OCI-M1 (cell line): Measurements from ENCODE around the gene SORL1.

Experiments
- DNase-seq: peaks from one replicate; lab custom pipeline; 2025; lab: John Stamatoyannopoulos, UW

Gene SORL1

GRCh38 chr11:121426476-121427399 is 25.4 kb upstream of the SORL1 start:
- no peak for DNase-seq

DNA sequence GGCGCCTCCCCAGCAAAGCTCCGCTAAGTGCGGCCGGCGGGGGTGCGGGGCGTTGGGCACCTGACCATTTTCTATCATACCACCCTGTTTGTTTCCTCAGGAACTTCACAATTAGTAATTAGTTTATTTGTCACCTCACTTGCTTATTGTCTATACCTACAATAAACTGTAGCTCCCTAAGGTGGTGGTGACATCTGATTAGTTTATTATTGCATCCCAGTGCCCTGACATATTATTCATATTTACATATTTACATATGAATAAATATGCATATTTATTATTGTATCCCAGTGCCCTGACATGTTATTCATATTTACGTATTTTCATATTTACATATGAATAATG is 24.7 kb upstream of the SORL1 start:
- DNase-seq = no peak

DNA sequence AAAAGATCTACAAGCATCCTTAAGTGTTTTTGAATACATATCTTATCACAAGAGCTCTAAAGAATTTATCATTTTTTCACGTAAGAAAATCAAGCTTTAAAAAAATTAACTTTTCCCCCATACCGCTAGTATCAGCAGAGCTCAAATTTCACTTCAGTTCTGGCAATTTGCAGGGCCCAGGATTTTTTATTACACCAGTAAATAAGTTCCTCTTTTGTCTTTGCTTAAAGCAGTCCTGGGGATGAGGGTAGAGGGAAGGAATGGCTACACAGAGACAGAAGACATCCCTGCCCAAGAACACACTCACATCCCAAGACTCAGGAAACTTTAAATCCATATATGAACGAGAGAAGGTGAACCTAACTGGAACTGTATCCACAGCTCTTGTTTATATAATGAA is 22.6 kb upstream of the SORL1 start:
- DNase-seq = peak; percentile 29

DNA sequence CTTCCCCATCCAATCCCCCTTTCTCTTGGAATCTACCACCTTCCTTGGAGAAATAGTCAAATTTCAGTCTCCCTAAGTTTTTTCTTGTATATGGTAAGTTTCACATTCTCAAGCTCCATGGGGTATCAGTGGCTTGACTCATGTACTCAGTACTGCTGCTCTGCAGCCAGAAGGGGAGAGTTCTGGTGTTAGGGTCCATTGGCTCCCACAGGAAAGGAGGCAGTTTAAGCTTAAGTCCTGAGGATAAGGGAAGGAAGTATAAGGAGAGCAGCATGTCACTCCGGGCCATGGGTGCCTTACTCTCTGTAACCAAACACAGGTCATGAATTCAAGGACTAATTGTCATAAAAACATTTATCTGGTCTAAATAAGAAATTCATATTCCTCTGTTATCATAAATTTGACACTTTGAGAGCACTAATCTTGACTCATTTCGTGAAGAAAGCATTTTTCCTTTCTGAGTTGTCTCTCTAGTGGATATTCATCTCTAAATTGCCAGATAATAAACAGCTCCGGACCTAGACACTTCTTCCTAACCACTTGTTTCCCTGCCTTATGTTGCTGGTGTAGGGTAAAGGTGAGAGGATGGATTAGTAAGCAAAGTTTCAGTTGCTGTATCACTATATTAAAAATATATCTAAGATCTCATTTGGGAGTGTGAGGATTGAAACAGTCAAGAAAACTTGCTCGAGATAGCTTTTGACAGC is 20.1 kb upstream of the SORL1 start:
- no peak for DNase-seq

- no peak for DNase-seq
Observed at GRCh38 chr11:121435132-121435531, 17.0 kb upstream of the SORL1 start.

GRCh38 chr11:121435551-121436511 is 16.3 kb upstream of the SORL1 start:
- no peak for DNase-seq

DNA sequence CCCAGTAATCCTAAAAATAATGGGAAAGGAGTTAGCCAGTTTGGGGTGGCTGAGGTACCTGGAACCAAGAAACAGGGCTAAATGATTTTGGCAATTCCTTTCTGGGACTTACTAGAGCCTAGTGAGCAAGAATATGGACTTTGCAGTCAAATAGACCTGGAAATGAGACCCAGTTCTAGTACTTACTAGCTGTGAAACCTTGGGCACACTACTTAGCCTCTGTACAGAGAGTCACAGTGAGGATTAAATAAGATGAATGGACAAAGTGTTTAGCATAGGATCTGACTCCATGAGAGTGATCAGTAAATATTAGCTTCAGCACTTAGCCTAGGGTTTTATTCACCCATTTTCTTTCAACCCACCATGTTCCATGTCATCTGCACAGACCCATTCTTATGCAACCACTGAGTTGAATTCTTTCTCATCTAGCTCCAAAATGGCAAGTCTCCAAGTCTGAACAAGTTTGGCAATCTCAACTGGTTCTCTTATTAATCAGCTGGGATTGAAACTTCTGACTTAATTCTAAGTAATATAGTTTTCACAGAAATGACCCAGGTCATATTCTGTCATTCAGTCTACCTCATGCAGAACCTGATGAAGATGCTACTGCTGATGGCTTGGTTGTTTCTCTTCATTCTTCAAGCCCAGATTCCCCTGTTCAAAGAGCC is 15.0 kb upstream of the SORL1 start:
- DNase-seq = no peak

DNA sequence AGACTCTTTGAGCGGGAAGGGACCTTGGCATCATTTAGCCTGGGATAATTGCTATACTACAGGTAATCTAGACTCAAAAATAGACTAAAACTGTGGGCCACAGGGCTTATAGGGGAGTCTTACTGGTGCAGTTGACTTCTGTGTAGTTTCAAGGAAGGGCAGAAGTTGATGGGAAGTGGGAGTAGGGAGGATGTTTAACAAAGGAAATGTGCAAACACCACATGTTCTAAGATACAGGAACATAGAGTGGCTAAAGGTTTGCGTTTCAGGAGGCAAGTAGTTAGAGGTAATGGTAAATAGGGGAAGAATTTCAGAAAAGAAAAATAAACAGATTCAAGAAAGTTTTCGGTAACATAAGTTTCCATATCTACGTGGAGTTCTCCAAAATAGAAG is 14.4 kb upstream of the SORL1 start:
- DNase-seq = no peak

GRCh38 chr11:121439337-121439736 is 12.8 kb upstream of the SORL1 start:
- no peak for DNase-seq

DNA sequence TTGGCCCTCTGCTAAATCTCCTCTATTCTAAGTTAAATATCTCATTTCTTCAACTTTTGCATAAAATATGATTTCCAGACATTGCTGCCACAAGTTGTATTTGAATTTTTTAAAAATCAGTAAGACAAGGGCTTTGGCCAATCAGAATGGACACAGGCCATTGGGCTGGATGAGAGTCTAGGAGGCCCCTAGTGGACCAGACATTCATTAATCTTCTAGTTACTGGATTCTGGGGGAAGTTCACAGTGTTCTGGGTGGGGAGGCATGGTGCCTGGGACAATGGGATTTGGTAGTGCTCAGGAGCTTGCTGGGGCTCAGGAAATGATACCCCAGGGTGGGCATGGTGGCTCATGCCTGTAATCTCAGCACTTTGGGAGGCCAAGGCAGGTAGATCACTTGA is 12.4 kb upstream of the SORL1 start:
- DNase-seq = no peak

GRCh38 chr11:121441521-121441920 is 10.6 kb upstream of the SORL1 start:
- no peak for DNase-seq

DNA sequence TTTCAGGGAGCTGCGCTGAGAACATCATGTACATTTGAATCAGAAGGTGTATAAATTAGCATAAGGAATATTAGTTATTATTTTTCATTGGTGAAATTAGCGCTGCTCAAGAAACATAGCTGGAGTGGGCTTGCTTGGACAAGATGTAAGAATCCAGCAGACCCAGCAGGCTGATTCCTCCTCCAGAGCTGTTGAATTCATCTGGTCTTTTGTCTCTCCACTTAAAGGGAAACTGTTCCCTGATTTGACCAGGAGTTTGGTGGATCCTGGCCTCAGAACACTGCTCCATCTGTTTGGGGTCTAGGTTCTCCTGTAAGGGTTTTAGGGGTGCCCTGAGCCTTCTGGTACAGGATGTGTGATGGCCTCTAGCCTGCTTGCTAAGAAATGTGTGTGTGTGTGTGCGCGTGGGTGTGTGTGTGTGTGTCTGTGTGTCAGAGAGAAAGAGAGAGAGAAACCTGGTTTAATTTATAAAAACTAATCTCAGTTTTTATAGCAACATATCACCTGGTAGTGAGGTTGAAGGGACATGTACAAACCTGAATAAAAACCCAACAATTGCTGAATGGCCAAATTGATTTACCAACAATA is 8.3 kb upstream of the SORL1 start:
- DNase-seq = no peak

- no peak for DNase-seq
Observed at GRCh38 chr11:121444526-121444925, 7.6 kb upstream of the SORL1 start.

GRCh38 chr11:121445071-121445768 is 6.9 kb upstream of the SORL1 start:
- no peak for DNase-seq

GRCh38 chr11:121446752-121447156 is 5.4 kb upstream of the SORL1 start:
- no peak for DNase-seq

DNA sequence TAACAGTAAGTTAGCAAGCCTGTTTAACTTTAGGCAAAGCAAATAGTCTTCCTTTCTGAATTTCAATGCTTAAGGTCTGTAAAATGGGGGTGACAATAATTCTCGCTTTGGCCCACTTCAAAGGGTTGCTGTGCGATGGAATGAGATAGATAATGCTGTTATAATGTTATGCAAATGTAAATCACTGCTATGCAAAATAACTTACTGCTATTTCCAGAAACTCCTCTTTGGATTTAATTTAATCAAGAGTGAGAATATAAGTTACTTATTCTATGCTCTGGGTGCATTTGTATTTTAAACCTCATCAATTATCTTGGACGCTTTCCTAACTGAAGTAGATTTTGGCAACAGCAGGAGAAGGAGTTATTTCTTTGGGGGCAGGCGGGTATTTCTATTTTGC is 4.1 kb upstream of the SORL1 start:
- no peak for DNase-seq

- no peak for DNase-seq
Observed at GRCh38 chr11:121448431-121448941, 3.6 kb upstream of the SORL1 start.

GRCh38 chr11:121449123-121449522 is 3.0 kb upstream of the SORL1 start:
- DNase-seq = no peak

GRCh38 chr11:121449626-121450025 is 2.5 kb upstream of the SORL1 start:
- no peak for DNase-seq

DNA sequence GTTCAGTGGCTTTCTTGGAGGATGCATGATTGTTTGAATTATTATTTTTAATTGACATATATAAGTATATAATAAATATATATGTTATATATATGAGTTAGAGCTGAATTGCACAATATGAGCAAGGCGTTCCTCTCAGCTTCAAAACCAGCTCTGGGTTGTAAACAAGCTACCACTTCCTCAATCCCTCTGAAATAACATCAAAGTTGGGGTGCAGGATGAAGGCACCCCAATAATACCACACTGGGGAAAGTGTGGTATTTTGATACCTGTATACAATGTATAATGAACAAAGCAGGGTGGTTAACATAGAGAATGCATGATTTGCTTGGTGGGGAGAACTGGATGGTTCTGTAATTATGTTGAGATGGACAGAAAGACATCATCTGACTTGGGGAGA is 1.7 kb upstream of the SORL1 start:
- no peak for DNase-seq
